T-cell (primary cell): ENCODE measurements around the gene SLC45A1. TPM values are rescaled to one million over a fixed set of nuclear protein-coding genes. Genes with fewer than 3 reads are reported as not detected.
"Not testable (repeated sequence)": the region's sequence is repeated elsewhere in the genome, so short reads cannot be mapped to it uniquely, and the experiment has no call there.

Source experiments
- ATAC-seq, 4 experiments: fragments of 200-7000 bp in 3 of 4; fragments of 150-1000 bp in 1 of 4; cut with Tn5 transposase; replicated peaks in 1 of 4; 1 replicate in 3 of 4; 2 replicates in 1 of 4; pipeline ENCODE4 v1.10.0; 2021; ENCODE audit warnings: moderate library complexity in 3 of 4, mild to moderate bottlenecking in 2 of 4, moderate number of reproducible peaks in 1 of 4
- CTCF ChIA-PET, 2 donors: fragments of 300-600 bp; sonication (Branson Sonifier 250); formaldehyde crosslinking; loops; one replicate each; lab custom pipeline; 2022; ENCODE audit warnings: antibody characterized with exemption in 2 of 2; lab: Charles Lee
- POLR2A ChIA-PET, 2 donors: fragments of 300-600 bp; sonication (Branson Sonifier 250); formaldehyde crosslinking; loops; one replicate each; lab custom pipeline; 2022; ENCODE audit warnings: antibody characterized with exemption in 2 of 2; lab: Charles Lee
- DNase-seq, 35 experiments: peaks; one replicate each; pipeline versions ENCODE4 v3.0.0 to v3.0.0-alpha.2; 2013 to 2023
- H3K27ac ChIP-seq: one replicate; pipeline ENCODE4 v1.5.1; 2013; ENCODE audit warnings: low read length
- H3K27me3 ChIP-seq, 2 experiments: replicated peaks in 1 of 2; 1 replicate in 1 of 2; 2 replicates in 1 of 2; pipeline versions ENCODE4 v1.6.1 to v1.7.0; 2013; ENCODE audit warnings: low read length in 1 of 2, mixed read lengths in 1 of 2; ENCODE audit not compliant: control insufficient read depth in 2 of 2, insufficient read depth in 2 of 2; ENCODE audit errors: extremely low read depth in 1 of 2
- H3K36me3 ChIP-seq, 2 donors: 1 replicate in 1 of 2; 2 replicates in 1 of 2; pipeline versions ENCODE4 v1.6.1 to v1.7.0; 2013; ENCODE audit warnings: low read length in 1 of 2; ENCODE audit not compliant: control insufficient read depth in 2 of 2, insufficient read depth in 1 of 2; ENCODE audit errors: extremely low read depth in 1 of 2
- H3K4me1 ChIP-seq, 2 experiments: 1 replicate in 1 of 2; 2 replicates in 1 of 2; pipeline versions ENCODE4 v1.6.1 to v1.7.0; 2013; ENCODE audit warnings: low read length in 2 of 2, mixed read lengths in 1 of 2; ENCODE audit not compliant: insufficient read depth in 2 of 2, control insufficient read depth in 1 of 2; ENCODE audit errors: extremely low read depth in 1 of 2
- H3K4me3 ChIP-seq, 2 donors: 1 replicate in 1 of 2; 2 replicates in 1 of 2; pipeline versions ENCODE4 v1.5.1 to v1.7.0; 2013; ENCODE audit warnings: mild to moderate bottlenecking in 2 of 2, low read length in 1 of 2, moderate library complexity in 1 of 2; ENCODE audit not compliant: control insufficient read depth in 1 of 2; ENCODE audit errors: extremely low read depth in 1 of 2
- H3K9me3 ChIP-seq: 2 replicates; pipeline ENCODE4 v1.7.0; 2013
- H3K27ac Mint-ChIP-seq, 2 donors: one replicate each; pipeline ENCODE4 v1.8.0; 2020 to 2021; ENCODE audit warnings: mild to moderate bottlenecking in 2 of 2, mixed read lengths in 2 of 2
- H3K27me3 Mint-ChIP-seq, 2 donors: one replicate each; pipeline ENCODE4 v1.8.0; 2021 to 2022; ENCODE audit warnings: mixed read lengths in 2 of 2
- H3K36me3 Mint-ChIP-seq: one replicate; pipeline ENCODE4 v1.8.0; 2021; ENCODE audit warnings: mixed read lengths
- H3K4me1 Mint-ChIP-seq, 3 donors: one replicate each; pipeline ENCODE4 v1.8.0; 2020 to 2022; ENCODE audit warnings: mixed read lengths in 3 of 3, mild to moderate bottlenecking in 1 of 3
- H3K4me3 Mint-ChIP-seq, 3 donors: one replicate each; pipeline ENCODE4 v1.8.0; 2020 to 2022; ENCODE audit warnings: mild to moderate bottlenecking in 3 of 3, mixed read lengths in 3 of 3, moderate library complexity in 3 of 3
- H3K9me3 Mint-ChIP-seq, 3 donors: one replicate each; pipeline ENCODE4 v1.8.0; 2020 to 2022; ENCODE audit warnings: mixed read lengths in 3 of 3
- WGBS: methylation state at CpG from one replicate; pipeline ENCODE4 v1.1.5; 2013; ENCODE audit warnings: missing lambda C conversion rate; ENCODE audit not compliant: insufficient coverage; 5-methylcytosine and 5-hydroxymethylcytosine counted together
- total RNA-seq, 35 experiments: library from RNA in 6 of 35; stranded (reverse) in 6 of 35; fragments of 120-200 nt in 1 of 35; gene quantifications; one replicate each; pipeline versions ENCODE4 v1.2.1 to v1.2.4 and lab custom pipeline; 2013 to 2026

Gene SLC45A1
- total RNA-seq: 1 to 10 TPM in 3 of 5 donors, under 1 TPM in 2; 0.58 to 1.4 (median 1.2) TPM
- 0.61 TPM for total RNA-seq (2013)
- 0.16 to 2.0 (median 0.96) reads per million in 29 experiments for total RNA-seq (lab: John Stamatoyannopoulos, UW)

DNA sequence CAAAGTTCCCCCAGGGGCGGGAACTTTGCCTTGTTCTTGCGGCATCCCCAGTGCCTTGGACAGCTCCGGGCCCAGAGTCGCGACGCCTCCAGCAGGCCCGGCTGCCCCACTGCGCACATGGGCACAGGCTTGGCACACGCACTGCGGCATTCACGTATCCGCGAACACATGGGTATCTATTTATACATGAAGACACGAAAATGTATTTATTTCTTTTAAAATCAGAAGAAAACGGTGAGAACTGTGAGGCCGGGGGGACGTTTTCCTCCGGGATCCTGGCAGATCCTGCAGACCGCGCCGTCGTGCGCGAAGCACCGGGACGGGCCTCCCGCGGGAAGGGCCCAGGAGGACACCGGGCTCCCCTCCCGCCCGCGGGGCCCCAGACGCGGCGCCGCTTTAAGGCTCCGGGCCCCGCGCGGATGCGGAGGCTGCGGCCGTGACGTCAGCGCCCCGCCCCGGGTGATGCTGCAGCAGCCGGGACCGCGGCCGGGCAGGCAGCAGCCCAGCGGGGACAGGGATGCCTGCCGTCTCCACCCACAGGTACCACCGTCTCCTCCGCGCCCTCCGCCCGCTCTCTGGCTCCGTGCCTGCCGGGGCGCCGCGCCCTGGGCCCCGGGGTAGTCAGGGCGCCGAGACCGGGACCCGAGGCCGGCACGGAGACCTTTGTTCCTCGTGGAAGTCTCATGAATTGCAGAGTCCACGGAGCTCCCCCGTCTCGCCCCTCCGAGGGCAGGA lies at the start of gene SLC45A1:
Gene SLC45A1, plus strand, starts transcription at position 468 of the 735 bp plus-strand sequence. CDS start 6,216 bp downstream, outside the sequence.
- Histone ChIP-seq H3K27ac (no peak within 1 kb of the TSS), H3K36me3 (no peaks in the 10 kb centered on the region), H3K4me1 (peaks cover 0 to 22% of the 10 kb centered on the region in 2 experiments), H3K9me3 (no peaks in the 10 kb centered on the region), H3K27me3 (peaks cover 4 to 49% of the 10 kb centered on the region in 2 experiments), H3K4me3 (peak within 1 kb of the TSS; percentile 52 to 65)
- ChIA-PET POLR2A (no interaction called here), CTCF (interaction anchor here in 1 of 2 donors (1.6 kb wide), 1 partner anchor 302 kb away, joined by 7 read pairs; no protein-coding TSS in a partner anchor)
- peaks cover 33 to 36% of the 10 kb centered on the region in 2 donors for H3K27me3 Mint-ChIP-seq
- peaks cover 11 to 22% (median 15%) of the 10 kb centered on the region in 3 donors for H3K4me1 Mint-ChIP-seq
- 9% methylated on average over 70 of the region's 75 CpGs for WGBS
- H3K27ac Mint-ChIP-seq: no peak within 1 kb of the TSS
- peak within 1 kb of the TSS; percentile 71 to 81 (median 80) for H3K4me3 Mint-ChIP-seq
- DNase-seq (peak; percentile 49 to 86 (median 72)), ATAC-seq (peak; percentile 88 to 97 (median 94))
- no peaks in the 10 kb centered on the region for H3K36me3 Mint-ChIP-seq
- H3K9me3 Mint-ChIP-seq: peaks cover 0 to 4% (median 0%) of the 10 kb centered on the region in 3 donors

DNA sequence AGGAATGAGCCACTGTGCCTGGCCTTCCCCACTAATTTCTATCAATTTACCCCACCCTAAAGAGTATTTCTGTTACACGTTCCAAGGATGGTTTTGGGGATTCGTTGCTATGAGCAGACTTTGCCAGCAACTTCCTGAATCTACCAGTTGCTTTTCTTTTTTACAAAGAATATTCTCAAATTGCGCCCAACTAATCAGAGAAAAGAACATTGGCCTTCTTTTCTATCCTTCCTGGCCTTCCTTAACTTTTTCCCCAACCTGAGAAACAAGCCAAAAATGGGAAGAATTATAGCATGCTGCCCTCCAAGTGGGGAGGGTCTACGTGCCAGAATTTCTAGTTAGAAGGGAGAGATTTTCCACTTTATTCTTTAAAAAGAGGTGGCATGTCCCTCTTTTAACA lies 44.9 kb upstream of the SLC45A1 start:
- ATAC-seq (no peak), DNase-seq (no peak)
- Histone ChIP-seq H3K27ac (no peak overlapping the region), H3K36me3 (no peaks in the 10 kb centered on the region), H3K4me1 (no peaks in the 10 kb centered on the region), H3K4me3 (no peak overlapping the region), H3K9me3 (no peaks in the 10 kb centered on the region), H3K27me3 (peaks cover 0 to 21% of the 10 kb centered on the region in 2 experiments)
- Mint-ChIP-seq H3K36me3 (no peaks in the 10 kb centered on the region), H3K27me3 (peaks cover 0 to 13% of the 10 kb centered on the region in 2 donors), H3K27ac (no peak overlapping the region), H3K4me1 (no peaks in the 10 kb centered on the region), H3K9me3 (no peaks in the 10 kb centered on the region), H3K4me3 (no peak overlapping the region)
- WGBS: no CpG with 5 or more reads among the region's 4 CpGs
- ChIA-PET POLR2A (no interaction called here), CTCF (no interaction called here)

DNA sequence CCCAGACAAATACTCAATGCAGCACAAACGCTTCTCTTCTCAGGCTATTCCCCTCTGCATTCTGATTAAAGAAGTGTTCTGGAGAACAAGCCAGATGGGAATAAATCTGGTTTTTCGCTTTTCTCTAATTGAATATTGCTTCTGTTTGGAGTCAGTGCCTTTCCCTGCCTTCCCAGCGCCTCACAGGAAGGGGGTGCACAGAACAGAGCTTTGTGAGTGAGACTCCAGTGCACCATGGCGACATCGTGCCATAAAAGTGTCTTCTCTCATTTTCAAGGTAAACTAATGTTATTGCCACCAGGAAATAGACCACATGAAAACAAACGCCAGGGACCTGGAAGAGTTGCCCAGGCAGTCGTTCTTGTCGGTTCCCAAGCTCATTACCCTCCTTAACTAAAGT lies 43.6 kb upstream of the SLC45A1 start:
- Mint-ChIP-seq H3K27me3 (peaks cover 0 to 14% of the 10 kb centered on the region in 2 donors), H3K36me3 (no peaks in the 10 kb centered on the region), H3K4me3 (no peak overlapping the region), H3K4me1 (no peaks in the 10 kb centered on the region), H3K9me3 (no peaks in the 10 kb centered on the region), H3K27ac (peak overlapping the region in 1 of 2 donors; percentile 28)
- Histone ChIP-seq H3K4me1 (no peaks in the 10 kb centered on the region), H3K4me3 (no peak overlapping the region), H3K9me3 (no peaks in the 10 kb centered on the region), H3K27ac (no peak overlapping the region), H3K27me3 (peaks cover 0 to 21% of the 10 kb centered on the region in 2 experiments), H3K36me3 (no peaks in the 10 kb centered on the region)
- WGBS: 84% methylated on average over 4 of the region's 8 CpGs
- ChIA-PET POLR2A (no interaction called here), CTCF (no interaction called here)
- ATAC-seq: no peak
- DNase-seq: no peak

DNA sequence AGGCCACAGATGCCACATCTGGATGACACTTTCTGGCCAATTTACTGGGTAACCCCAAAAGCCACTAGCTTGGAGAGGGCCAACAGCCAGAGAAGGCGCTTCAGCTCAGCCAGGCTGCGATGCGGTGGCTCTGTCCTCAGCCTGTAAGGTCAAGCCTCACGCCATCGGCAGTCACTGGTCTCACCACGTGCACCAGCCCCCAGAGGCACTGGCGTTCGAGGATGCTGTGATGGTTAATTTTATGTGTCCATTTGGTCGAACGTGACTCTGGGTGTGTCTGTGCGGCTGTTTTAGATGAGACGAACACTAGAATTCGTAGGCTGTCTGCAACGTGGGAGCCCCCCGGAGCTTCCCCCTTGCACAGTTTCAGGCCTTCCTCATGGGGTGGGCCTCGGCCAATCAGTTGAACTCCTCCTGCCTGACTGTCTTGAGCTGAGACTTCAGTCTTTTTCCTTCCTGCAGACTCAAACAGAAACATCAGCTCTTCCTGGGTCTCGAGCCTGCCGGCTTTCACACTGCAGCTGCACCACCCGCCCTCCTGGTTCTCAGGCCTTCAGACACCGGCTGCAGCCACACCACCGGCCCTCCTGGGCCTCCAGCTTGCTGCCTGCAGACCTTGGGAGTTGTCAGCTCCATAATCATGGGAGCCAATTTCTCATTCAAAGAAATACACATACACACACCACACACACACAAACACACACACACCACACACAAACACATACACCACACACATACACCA lies 41.6 kb upstream of the SLC45A1 start:
- DNase-seq: no peak
- no peaks in the 10 kb centered on the region for H3K4me1 Mint-ChIP-seq
- peaks cover 7 to 11% of the 10 kb centered on the region in 2 donors for H3K27me3 Mint-ChIP-seq
- H3K9me3 Mint-ChIP-seq: no peaks in the 10 kb centered on the region
- H3K36me3 Mint-ChIP-seq: no peaks in the 10 kb centered on the region
- H3K27me3 ChIP-seq: peaks cover 0 to 12% of the 10 kb centered on the region in 2 experiments
- 77% methylated on average over 20 of the region's 21 CpGs for WGBS
- H3K4me3 Mint-ChIP-seq: no peak overlapping the region
- POLR2A ChIA-PET: no interaction called here
- no peak for ATAC-seq
- no peaks in the 10 kb centered on the region for H3K9me3 ChIP-seq
- no peaks in the 10 kb centered on the region for H3K4me1 ChIP-seq
- CTCF ChIA-PET: no interaction called here
- no peak overlapping the region for H3K27ac ChIP-seq
- H3K36me3 ChIP-seq: no peaks in the 10 kb centered on the region
- H3K27ac Mint-ChIP-seq: no peak overlapping the region
- H3K4me3 ChIP-seq: no peak overlapping the region

DNA sequence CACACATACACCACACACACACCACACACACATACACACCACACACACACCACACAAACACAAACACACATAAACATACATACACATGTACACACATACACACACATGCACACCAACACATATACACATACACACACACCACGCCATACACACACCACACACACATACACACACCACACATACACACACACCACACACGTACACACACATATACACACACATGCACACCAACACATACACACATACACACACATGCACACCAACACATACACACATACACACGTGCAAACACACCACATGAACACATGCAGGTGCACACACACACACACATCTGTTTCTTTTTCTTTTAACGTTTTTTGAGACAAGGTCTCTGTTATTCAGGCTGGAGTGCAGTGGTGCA lies 41.0 kb upstream of the SLC45A1 start:
- Histone ChIP-seq H3K36me3 (no peaks in the 10 kb centered on the region), H3K9me3 (no peaks in the 10 kb centered on the region), H3K4me3 (no peak overlapping the region), H3K27ac (no peak overlapping the region), H3K27me3 (peaks cover 0 to 12% of the 10 kb centered on the region in 2 experiments), H3K4me1 (no peaks in the 10 kb centered on the region)
- no peaks in the 10 kb centered on the region for H3K9me3 Mint-ChIP-seq
- no peak for DNase-seq
- no peak overlapping the region for H3K4me3 Mint-ChIP-seq
- H3K27me3 Mint-ChIP-seq: peaks cover 13 to 17% of the 10 kb centered on the region in 2 donors
- H3K4me1 Mint-ChIP-seq: peaks cover 0 to 3% (median 0%) of the 10 kb centered on the region in 3 donors
- no peak overlapping the region for H3K27ac Mint-ChIP-seq
- ChIA-PET POLR2A (no interaction called here), CTCF (no interaction called here)
- H3K36me3 Mint-ChIP-seq: no peaks in the 10 kb centered on the region
- 93% methylated on average over 4 of the region's 4 CpGs for WGBS
- ATAC-seq: no peak

DNA sequence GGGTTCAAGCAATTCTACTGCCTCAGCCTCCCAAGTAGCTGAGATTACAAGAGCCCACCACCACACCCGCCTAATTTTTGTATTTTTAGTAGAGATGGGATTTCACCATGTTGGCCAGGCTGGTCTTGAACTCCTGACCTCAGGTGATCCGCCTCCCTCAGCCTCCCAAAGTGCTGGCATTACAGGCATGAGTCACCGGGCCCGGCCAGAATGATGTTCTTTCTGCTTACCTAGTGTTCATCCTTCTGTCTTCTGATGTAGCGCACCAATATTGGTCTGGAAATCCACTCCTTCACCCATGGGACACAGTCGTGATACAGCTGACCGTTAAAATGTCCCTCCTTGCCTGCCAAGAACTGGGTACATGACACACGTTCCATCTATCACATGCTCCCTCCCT lies 39.2 kb upstream of the SLC45A1 start:
- ATAC-seq, CTCF ChIA-PET, H3K36me3 Mint-ChIP-seq: not testable (repeated sequence)

More for the DNA sequence above, 39.2 kb upstream of the SLC45A1 start:
- H3K4me3 Mint-ChIP-seq, POLR2A ChIA-PET, H3K4me1 Mint-ChIP-seq, H3K4me3 ChIP-seq, H3K9me3 Mint-ChIP-seq, H3K36me3 ChIP-seq, H3K9me3 ChIP-seq, H3K4me1 ChIP-seq, DNase-seq, H3K27ac ChIP-seq, H3K27ac Mint-ChIP-seq: not testable (repeated sequence)
- peaks cover 0 to 24% of the 10 kb centered on the region in 2 experiments for H3K27me3 ChIP-seq
- peaks cover 30 to 32% of the 10 kb centered on the region in 2 donors for H3K27me3 Mint-ChIP-seq
- WGBS: 86% methylated on average over 7 of the region's 8 CpGs
